PC-3 (cell line): ENCODE measurements around the gene C3orf18.

ENCODE experiments used
- CTCF ChIP-seq: fragments of 300-600 bp; sonication (generic); conservative IDR thresholded peaks from 2 replicates; pipeline ENCODE4 v1.5.1; 2017; ENCODE audit warnings: antibody characterized with exemption, low read depth, mild to moderate bottlenecking, low read length
- EZH2 ChIP-seq: fragments of 300-600 bp; sonication (generic); IDR thresholded peaks from one replicate; pipeline ENCODE4 v1.6.1; 2017; ENCODE audit warnings: antibody characterized with exemption, mild to moderate bottlenecking, low read length; ENCODE audit not compliant: unreplicated experiment
- EZH2phosphoT487 ChIP-seq: fragments of 300-600 bp; sonication (generic); IDR thresholded peaks from 2 replicates; pipeline ENCODE4 v1.6.1; 2018; ENCODE audit warnings: mild to moderate bottlenecking, antibody characterized with exemption, low read length, borderline replicate concordance

- TF ChIP-seq CTCF = no peak
- TF ChIP-seq EZH2 = no peak
- no peak for TF ChIP-seq EZH2phosphoT487
Observed at GRCh38 chr3:50525191-50525910, 42.2 kb downstream of the C3orf18 start.
